Progenitor cell of endocrine pancreas (in vitro differentiated cells): ENCODE data around the gene MACROD1. TPM values are rescaled to one million over a fixed set of nuclear protein-coding genes. Genes with fewer than 3 reads are reported as not detected.

Experiments
- DNase-seq: peaks from one replicate; pipeline ENCODE4 v3.0.0; 2021; ENCODE audit warnings: low spot score; ENCODE audit not compliant: unreplicated experiment
- H3K27ac Mint-ChIP-seq: 2 replicates; pipeline ENCODE4 v1.8.0; 2021; ENCODE audit warnings: mild to moderate bottlenecking, moderate library complexity, mixed read lengths
- H3K27me3 Mint-ChIP-seq: 2 replicates; pipeline ENCODE4 v1.8.0; 2021; ENCODE audit warnings: mixed read lengths
- H3K36me3 Mint-ChIP-seq: 2 replicates; pipeline ENCODE4 v1.8.0; 2022; ENCODE audit warnings: mixed read lengths; ENCODE audit not compliant: insufficient read depth
- H3K4me1 Mint-ChIP-seq: 2 replicates; pipeline ENCODE4 v1.8.0; 2021; ENCODE audit warnings: low read depth, mixed read lengths
- H3K4me3 Mint-ChIP-seq: 2 replicates; pipeline ENCODE4 v1.8.0; 2021; ENCODE audit warnings: low read depth, mild to moderate bottlenecking, moderate library complexity, mixed read lengths
- H3K9me3 Mint-ChIP-seq: 2 replicates; pipeline ENCODE4 v1.8.0; 2021; ENCODE audit warnings: low read depth, mixed read lengths
- CTCF ChIP-seq: fragments of 200-600 bp; sonication (generic); IDR thresholded peaks from one replicate; pipeline ENCODE4 v1.5.0; 2021; ENCODE audit warnings: antibody characterized with exemption, mild to moderate bottlenecking; ENCODE audit not compliant: unreplicated experiment
- total RNA-seq: library from RNA; stranded (reverse); gene quantifications from 2 replicates; pipeline ENCODE4 v1.2.1, GENCODE V29; 2021

Gene MACROD1
- total RNA-seq, 1 donor from 2014 or later: 28.0 TPM

- no peak overlapping the region for H3K4me3 Mint-ChIP-seq
- peaks cover 17% of the 10 kb centered on the region for H3K27me3 Mint-ChIP-seq
- peaks cover 4% of the 10 kb centered on the region for H3K36me3 Mint-ChIP-seq
- no peaks in the 10 kb centered on the region for H3K9me3 Mint-ChIP-seq
- no peak for DNase-seq
- no peak overlapping the region for H3K27ac Mint-ChIP-seq
- no peak for TF ChIP-seq CTCF
- H3K4me1 Mint-ChIP-seq: peaks cover 4% of the 10 kb centered on the region
Observed at GRCh38 chr11:64144587-64145472, 21.1 kb downstream of the MACROD1 start.

- no peak for TF ChIP-seq CTCF
- Mint-ChIP-seq H3K4me1 (peaks cover 1% of the 10 kb centered on the region), H3K9me3 (no peaks in the 10 kb centered on the region), H3K27ac (no peak overlapping the region), H3K27me3 (peaks cover 20% of the 10 kb centered on the region), H3K36me3 (no peaks in the 10 kb centered on the region), H3K4me3 (no peak overlapping the region)
- no peak for DNase-seq
Observed at GRCh38 chr11:64141081-64141783, 24.7 kb downstream of the MACROD1 start.

DNA sequence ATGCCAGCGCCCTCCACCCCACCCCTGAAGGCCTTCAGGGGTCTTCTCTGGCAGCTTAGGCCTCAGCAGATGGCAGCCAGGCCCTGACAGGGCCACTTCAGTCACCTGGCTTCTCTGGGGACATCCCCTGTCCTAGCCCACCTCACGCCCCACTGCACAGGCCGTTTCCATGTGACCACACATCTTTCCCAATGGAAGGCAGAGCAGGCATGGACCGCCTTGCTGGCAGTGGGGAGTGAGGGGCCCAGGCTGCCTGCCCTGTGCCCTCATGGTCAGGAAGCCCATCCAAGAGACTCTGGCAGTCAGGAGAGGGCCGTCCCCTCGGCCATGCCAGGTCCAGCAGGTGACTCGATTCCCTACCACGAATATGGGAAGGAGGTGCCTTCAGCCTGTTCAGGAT lies 25.8 kb downstream of the MACROD1 start:
- H3K27me3 Mint-ChIP-seq: peaks cover 27% of the 10 kb centered on the region
- H3K4me3 Mint-ChIP-seq: no peak overlapping the region
- no peak overlapping the region for H3K27ac Mint-ChIP-seq
- no peaks in the 10 kb centered on the region for H3K36me3 Mint-ChIP-seq
- no peaks in the 10 kb centered on the region for H3K4me1 Mint-ChIP-seq
- TF ChIP-seq CTCF: no peak
- DNase-seq: no peak
- H3K9me3 Mint-ChIP-seq: no peaks in the 10 kb centered on the region

GRCh38 chr11:64139049-64139448 lies 26.9 kb downstream of the MACROD1 start:
- H3K4me1 Mint-ChIP-seq: no peaks in the 10 kb centered on the region
- H3K27me3 Mint-ChIP-seq: peaks cover 35% of the 10 kb centered on the region
- no peak for TF ChIP-seq CTCF
- H3K9me3 Mint-ChIP-seq: no peaks in the 10 kb centered on the region
- H3K36me3 Mint-ChIP-seq: no peaks in the 10 kb centered on the region
- no peak overlapping the region for H3K27ac Mint-ChIP-seq
- no peak overlapping the region for H3K4me3 Mint-ChIP-seq
- no peak for DNase-seq

GRCh38 chr11:64138398-64138797 lies 27.5 kb downstream of the MACROD1 start:
- Mint-ChIP-seq H3K4me3 (no peak overlapping the region), H3K36me3 (no peaks in the 10 kb centered on the region), H3K9me3 (no peaks in the 10 kb centered on the region), H3K27me3 (peaks cover 36% of the 10 kb centered on the region), H3K27ac (no peak overlapping the region), H3K4me1 (no peaks in the 10 kb centered on the region)
- TF ChIP-seq CTCF: no peak
- DNase-seq: no peak
